ENCODE data around the gene TSPAN11.

TSPAN11 gene

GRCh38 chr12:30884799-30885198, 41.7 kb upstream of the TSPAN11 start:
- Histone ChIP-seq H3K9me2 (ENCODE audit: low read depth, low read length) (no peaks in the 10 kb centered on the region), H3K4me1 (ENCODE audit: insufficient read depth, low read length, severe bottlenecking) (no peaks in the 10 kb centered on the region), H3K9ac (ENCODE audit: low read length) (no peak overlapping the region), H3K27me3 (ENCODE audit: insufficient read depth, low read length) (no peaks in the 10 kb centered on the region), H3F3A (ENCODE audit: insufficient read depth, low read length) (no peaks in the 10 kb centered on the region), H3K79me2 (ENCODE audit: insufficient read depth, low read length) (no peaks in the 10 kb centered on the region), H3K9me3 (ENCODE audit: low read length) (peaks cover 8% of the 10 kb centered on the region; the same call in 1 of the 2 replicates), H3K4me3 (ENCODE audit: low read depth, low read length, poor library complexity, severe bottlenecking) (no peak overlapping the region), H2AFZ (ENCODE audit: low read length) (no peak overlapping the region), H3K36me3 (ENCODE audit: insufficient read depth, low read length) (no peaks in the 10 kb centered on the region), H3K27ac (ENCODE audit: low read depth, low read length, poor library complexity, severe bottlenecking) (no peak overlapping the region), H3K4me2 (ENCODE audit: low read length) (no peak overlapping the region), H4K20me1 (ENCODE audit: insufficient read depth, low read length) (no peaks in the 10 kb centered on the region)
- TF ChIP-seq EZH2 (IDR thresholded peaks at IDR 0.05; ENCODE audit: borderline replicate concordance, low read length) (no peak), CTCF (IDR thresholded peaks at IDR 0.05; ENCODE audit: low read length) (no peak)

DNA sequence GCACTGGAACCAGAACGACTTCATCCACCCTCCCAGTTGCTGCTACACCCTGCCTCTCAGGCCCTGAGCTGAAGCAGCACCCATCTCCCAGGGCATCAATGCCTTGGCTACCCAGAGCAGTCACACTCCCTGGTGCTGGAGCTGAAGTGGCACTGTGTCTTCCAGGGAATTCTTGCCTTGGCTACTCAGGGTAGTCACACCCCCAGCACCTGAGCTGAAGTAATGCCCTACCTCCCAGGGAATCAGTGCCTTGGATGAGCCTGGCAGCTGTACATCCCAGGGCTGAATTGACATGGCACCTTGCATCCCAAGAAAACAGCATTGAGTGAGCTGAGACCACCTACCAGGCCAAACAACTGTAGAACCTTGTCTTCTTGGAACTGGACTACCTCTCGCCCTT, 41.2 kb upstream of the TSPAN11 start:
- Histone ChIP-seq H3K4me3 (ENCODE audit: low read depth, low read length, poor library complexity, severe bottlenecking) (no peak overlapping the region), H3K36me3 (ENCODE audit: insufficient read depth, low read length) (no peaks in the 10 kb centered on the region), H2AFZ (ENCODE audit: low read length) (no peak overlapping the region), H3K9ac (ENCODE audit: low read length) (no peak overlapping the region), H3K4me1 (ENCODE audit: insufficient read depth, low read length, severe bottlenecking) (no peaks in the 10 kb centered on the region), H4K20me1 (ENCODE audit: insufficient read depth, low read length) (no peaks in the 10 kb centered on the region), H3K9me3 (ENCODE audit: low read length) (peaks cover 8% of the 10 kb centered on the region; the same call in 1 of the 2 replicates), H3K27ac (ENCODE audit: low read depth, low read length, poor library complexity, severe bottlenecking) (no peak overlapping the region), H3K79me2 (ENCODE audit: insufficient read depth, low read length) (no peaks in the 10 kb centered on the region), H3F3A (ENCODE audit: insufficient read depth, low read length) (no peaks in the 10 kb centered on the region), H3K27me3 (ENCODE audit: insufficient read depth, low read length) (no peaks in the 10 kb centered on the region), H3K9me2 (ENCODE audit: low read depth, low read length) (no peaks in the 10 kb centered on the region), H3K4me2 (ENCODE audit: low read length) (no peak overlapping the region)
- no peak for TF ChIP-seq EZH2 (IDR thresholded peaks at IDR 0.05; ENCODE audit: borderline replicate concordance, low read length)
- TF ChIP-seq CTCF (IDR thresholded peaks at IDR 0.05; ENCODE audit: low read length) = no peak

DNA sequence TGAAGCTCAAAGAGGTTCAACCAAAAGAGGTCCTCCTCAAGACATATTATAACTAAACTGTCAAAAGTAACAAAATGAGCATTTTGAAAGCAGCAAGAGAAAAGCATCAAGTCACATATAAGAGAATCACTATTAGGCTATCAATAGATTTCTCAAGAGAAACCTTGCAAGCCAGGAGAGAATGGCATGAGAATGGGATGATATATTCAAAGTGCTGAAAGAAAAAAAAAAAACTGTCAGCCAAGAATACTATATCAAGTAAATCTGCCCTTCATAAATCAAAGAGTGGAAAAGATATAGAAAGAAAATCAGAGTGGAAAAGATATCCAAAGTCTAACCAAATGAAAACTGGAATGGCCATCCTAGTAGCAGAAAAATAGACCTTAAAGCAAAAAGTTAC, 39.3 kb upstream of the TSPAN11 start:
- Histone ChIP-seq H4K20me1 (ENCODE audit: insufficient read depth, low read length) (no peaks in the 10 kb centered on the region), H3K9ac (ENCODE audit: low read length) (no peak overlapping the region), H3F3A (ENCODE audit: insufficient read depth, low read length) (no peaks in the 10 kb centered on the region), H3K9me2 (ENCODE audit: low read depth, low read length) (no peaks in the 10 kb centered on the region), H3K36me3 (ENCODE audit: insufficient read depth, low read length) (no peaks in the 10 kb centered on the region), H2AFZ (ENCODE audit: low read length) (no peak overlapping the region), H3K9me3 (ENCODE audit: low read length) (peaks cover 8% of the 10 kb centered on the region; the same call in 1 of the 2 replicates), H3K4me2 (ENCODE audit: low read length) (no peak overlapping the region), H3K4me3 (ENCODE audit: low read depth, low read length, poor library complexity, severe bottlenecking) (no peak overlapping the region), H3K79me2 (ENCODE audit: insufficient read depth, low read length) (no peaks in the 10 kb centered on the region), H3K4me1 (ENCODE audit: insufficient read depth, low read length, severe bottlenecking) (no peaks in the 10 kb centered on the region), H3K27ac (ENCODE audit: low read depth, low read length, poor library complexity, severe bottlenecking) (no peak overlapping the region), H3K27me3 (ENCODE audit: insufficient read depth, low read length) (no peaks in the 10 kb centered on the region)
- no peak for TF ChIP-seq CTCF (IDR thresholded peaks at IDR 0.05; ENCODE audit: low read length)
- TF ChIP-seq EZH2 (IDR thresholded peaks at IDR 0.05; ENCODE audit: borderline replicate concordance, low read length) = no peak

Data from OCI-LY1 (cell line).